Activated CD8-positive, alpha-beta memory T cell treated with anti-CD3 and anti-CD28 coated beads, Interleukin-2, amount 50 U/mL, for 24 hours (primary cell): Measurements from ENCODE around the gene CLCF1.

Experiments
- DNase-seq: peaks from one replicate; pipeline ENCODE4 v3.0.0-alpha.2; 2020; ENCODE audit errors: extremely low read depth

CLCF1 gene

DNA sequence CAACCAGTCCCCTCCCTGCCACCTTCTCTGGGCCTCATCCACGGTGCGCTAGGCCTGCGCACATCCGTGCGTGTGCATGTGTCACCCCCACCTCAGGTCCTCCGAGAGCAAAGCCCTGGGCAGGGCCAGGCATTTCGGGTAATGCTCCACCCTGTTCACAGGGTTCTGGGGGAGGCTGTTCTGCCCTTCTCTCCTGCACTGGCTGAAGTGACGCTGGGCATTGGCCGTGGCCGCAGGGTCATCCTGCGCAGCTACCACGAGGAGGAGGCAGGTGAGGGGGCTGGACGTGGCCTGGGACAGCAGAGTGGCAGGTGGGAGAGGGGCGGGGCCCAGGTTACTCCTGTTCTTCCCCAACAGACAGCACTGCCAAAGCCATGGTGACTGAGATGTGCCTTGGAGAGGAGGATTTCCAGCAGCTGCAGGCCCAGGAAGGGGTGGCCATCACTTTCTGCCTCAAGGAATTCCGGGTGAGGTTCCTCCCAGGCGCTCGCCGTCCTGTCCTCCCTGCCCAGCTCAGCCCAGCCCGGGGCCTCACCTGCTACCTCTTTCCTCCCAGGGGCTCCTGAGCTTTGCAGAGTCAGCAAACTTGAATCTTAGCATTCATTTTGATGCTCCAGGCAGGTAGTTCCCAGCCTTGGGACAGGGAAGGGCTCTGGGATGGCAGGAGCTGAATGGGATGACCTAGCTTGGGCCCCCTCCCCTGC lies 22.3 kb upstream of the CLCF1 start:
- no peak for DNase-seq

DNA sequence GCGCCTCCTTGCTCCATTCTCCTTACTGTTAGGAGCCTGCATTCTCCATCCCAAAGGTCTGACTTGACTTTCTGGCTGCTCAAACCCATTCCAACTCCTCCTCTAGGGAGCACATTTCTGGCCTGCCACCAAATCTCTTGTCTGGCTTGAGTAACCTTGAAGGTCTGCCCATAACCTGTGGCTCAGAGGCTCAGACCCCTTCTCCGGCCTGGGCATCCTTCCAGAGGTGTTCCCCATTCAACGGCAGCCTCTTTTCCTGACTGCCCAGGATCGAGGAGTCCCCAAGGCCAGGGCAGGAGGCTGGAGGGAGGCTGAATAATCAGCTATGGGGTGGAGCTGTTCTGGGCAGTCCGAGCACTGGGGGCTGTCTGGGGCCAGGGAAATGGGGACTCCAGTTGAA lies 20.6 kb upstream of the CLCF1 start:
- no peak for DNase-seq

- DNase-seq: no peak
These were observed 20.0 kb upstream of the CLCF1 start for GRCh38 chr11:67393437-67393836.

DNA sequence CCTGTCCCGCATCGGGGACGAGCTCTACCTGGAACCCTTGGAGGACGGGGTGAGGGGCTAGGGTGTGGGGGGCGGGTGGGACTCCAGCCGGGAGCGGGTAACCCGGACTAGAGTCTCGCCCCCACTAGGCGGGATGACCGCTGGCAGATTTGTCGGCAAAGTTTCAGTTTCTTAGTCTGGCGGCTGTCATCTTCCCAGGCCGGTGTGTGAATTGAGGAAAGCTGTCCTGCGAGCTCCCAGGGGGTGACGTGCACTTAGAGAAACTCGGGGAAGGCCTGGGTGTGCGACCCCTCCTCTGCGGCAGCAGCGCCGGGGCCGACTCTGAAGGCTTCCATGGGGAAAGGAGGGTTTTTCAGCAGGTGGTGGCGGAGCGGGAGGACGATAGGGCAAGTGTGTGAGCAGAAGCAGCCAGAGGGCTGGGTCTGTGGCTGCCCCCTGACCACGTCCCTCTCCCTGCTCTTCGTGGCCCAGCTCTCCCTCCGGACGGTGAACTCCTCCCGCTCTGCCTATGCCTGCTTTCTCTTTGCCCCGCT lies 18.9 kb upstream of the CLCF1 start:
- no peak for DNase-seq

GRCh38 chr11:67391304-67392182 lies 18.1 kb upstream of the CLCF1 start, which contains the start of gene RAD9A:
RAD9A (plus strand) TSS chr11:67391986; CDS start chr11:67392045, 59 bp downstream.
- DNase-seq: peak; percentile 81

GRCh38 chr11:67390947-67391303 lies 17.5 kb upstream of the CLCF1 start:
- no peak for DNase-seq

DNA sequence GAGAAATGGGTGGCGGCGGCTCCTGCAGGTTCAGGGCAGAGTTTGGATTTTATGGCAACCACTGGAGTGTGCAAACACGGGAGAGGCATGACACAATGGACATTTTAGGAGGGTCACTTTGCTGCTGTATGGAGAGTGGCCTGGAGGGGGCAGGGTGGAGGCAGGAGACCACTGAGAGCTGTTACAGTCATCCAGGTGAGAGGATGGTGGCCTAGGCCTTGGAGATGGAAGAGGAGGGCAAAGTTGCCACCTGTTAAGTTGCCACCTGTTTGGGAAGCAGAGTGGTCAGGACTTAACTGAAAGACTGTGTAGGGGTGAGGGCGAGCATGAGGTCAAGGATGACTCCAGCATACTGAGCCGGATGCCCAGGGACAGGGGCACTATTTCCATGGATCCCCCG lies 16.1 kb upstream of the CLCF1 start:
- DNase-seq: no peak

DNA sequence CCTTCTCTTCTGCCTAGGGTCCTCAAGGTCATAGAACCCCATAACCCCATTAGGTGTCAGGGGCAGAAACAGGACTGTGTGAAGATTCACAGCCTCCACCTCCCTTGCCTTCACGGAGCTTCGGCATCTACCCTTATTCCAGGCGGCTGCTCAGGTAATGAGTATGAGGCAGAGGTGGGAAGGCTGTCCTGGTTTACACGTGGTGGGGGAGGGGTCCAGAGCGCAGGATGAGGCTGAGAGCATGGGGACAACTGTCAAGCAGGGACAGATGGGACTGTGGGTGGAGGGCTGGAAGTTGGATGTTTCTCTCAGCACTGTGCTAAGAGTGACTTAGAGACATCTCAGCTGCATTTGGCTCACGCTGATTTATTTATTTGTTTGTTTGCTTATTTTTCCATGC lies 14.1 kb upstream of the CLCF1 start:
- DNase-seq: no peak

DNA sequence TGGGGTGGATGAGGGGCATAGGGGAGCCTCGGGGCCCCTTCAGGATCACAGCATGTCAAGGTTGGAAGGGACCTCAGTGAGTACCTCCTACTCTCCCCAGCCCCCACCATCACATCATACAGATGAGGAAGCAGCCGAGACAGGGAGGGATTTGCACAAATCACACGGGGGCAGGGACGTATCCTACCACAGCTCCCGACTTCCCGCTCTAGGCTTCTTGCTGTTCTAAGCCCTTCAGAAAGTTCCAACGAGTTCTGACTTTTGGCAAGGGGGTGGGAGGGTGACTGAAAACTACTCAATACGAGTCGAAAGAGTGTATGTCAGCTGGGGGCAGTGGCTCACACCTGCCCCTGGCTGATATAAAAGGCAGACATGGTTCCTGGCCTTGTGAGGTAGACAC lies 13.7 kb upstream of the CLCF1 start:
- no peak for DNase-seq

GRCh38 chr11:67384851-67385366 lies 11.5 kb upstream of the CLCF1 start:
- DNase-seq: no peak

- no peak for DNase-seq
These were observed 9.1 kb upstream of the CLCF1 start for GRCh38 chr11:67382276-67383136.

DNA sequence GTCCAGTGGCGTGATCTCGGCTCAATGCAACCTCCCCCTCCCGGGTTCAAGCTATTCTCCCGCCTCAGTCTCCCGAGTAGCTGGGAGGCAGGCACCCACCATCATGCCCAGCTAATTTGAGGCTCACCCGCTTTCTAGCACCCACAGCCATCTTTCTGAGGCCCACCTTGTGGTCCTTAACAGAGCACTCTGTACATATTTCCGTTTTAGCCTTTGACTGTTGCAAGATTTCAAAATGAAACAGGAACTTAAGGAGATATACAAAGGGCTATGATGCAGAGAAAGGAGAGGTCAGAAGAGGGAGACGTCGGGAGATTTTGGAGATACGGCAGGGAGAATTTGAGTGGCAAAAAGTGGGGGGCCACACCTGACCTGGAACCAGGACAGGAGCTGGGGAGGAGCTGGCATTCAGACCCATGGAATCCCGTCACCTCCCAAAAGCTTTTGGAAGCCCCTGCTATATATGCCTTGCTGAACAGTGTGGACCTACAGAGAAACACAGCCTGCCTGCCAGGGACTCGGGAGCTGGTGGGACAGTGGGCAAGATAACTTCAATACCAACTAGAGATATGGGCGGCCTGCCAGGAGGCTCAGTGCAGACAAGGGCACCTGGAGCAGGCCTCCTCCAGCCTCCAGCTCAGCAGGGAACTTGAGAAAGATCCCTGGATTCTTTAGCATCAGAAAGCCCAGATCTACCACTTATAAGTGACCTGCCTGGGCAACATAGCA lies 8.0 kb upstream of the CLCF1 start:
- no peak for DNase-seq

DNA sequence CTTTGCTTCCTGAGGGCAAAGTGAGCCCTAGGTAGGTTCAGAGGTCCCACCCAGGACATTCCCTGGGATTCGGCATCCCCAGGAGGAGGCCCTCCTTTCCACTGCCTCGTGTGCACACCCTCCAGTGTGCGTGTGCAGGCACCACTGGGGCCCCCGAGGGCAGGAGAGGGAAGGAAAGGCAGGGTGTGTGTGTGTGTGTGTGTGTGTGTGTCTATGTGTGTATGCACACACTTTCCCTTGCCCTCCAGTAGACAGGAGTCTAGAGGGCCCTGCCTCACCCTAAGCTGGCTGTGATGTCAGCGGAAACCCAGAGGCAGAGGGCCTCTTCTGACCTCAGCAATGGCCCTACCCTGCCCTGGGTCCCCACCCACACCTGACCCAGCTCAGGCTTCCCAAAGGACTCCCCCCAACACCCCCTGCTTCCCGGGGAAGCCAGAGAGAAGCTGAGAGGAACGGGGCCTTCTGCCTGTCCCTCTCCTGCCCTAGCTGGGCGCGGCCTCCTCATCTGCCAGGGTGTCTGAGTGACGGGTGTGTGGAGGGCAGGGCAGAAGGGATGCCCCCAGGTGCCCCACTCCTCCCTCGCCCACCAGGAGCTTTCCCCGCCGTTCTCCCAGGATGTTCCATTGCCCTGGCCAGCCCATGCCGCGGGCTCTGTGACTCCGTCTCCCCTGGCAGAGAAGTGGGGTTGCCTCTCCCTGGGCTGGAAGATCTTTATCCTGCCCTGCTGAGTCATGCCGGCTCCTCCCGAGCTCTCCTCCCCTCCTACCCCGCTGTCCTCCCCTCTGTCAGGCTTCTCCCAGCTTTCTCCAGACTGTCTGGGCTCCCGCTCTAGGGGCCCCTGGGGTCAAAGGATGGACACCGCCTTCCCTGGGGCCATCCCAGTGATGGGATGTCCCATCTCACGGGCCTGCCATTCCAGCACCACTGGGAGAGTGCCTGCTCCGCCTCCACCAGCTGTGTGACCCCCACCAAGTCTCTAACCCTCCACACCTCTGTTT lies 6.0 kb upstream of the CLCF1 start:
- no peak for DNase-seq

- no peak for DNase-seq
These were observed 5.1 kb upstream of the CLCF1 start for GRCh38 chr11:67378544-67378943.

GRCh38 chr11:67376873-67377808 lies 3.7 kb upstream of the CLCF1 start:
- DNase-seq: no peak

DNA sequence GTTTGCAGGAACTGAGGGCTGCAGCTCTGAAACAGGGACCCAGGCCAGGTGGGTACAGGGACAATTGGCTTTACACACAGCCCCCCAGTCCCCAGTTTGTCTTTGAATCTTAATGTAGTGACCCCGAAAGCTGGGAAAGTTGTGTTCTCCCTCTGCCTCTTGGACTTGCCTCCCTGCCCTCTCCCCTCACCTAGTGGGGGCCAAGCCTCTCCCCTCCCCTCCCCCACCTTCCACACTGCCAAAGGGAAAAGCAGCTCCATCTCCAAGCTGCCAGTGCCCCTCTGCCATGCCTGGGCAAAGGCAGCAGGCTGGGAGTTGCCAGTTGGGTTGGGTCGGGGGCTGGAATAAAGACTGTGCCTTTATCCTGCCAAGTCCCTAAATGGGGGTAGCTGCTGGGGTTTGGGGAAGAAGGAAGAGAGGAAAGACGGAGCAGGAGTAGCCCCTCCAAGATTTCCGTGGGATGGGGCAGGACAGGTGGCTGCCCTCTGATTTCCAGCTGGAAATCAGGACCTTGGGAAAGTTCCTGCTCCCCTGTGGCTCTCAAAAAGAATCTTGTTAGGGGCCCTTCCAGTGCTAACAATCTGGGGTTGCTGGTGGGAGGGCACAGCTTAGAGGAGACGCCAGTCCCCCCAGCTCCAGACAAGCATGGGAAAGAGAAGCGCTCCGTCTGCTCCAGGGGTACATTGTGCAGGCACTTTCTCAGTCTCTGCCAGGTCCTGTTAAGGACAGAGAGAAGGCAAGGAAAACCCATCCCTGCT lies 2.8 kb upstream of the CLCF1 start:
- DNase-seq: no peak

GRCh38 chr11:67375320-67376055 lies 2.1 kb upstream of the CLCF1 start:
- no peak for DNase-seq
